Gastroesophageal sphincter (tissue), 4 donors: ENCODE results near the gene SERPINB6. TPM values are rescaled to one million over a fixed set of nuclear protein-coding genes. Genes with fewer than 3 reads are reported as not detected.
"Not testable (repeated sequence)": the region's sequence is repeated elsewhere in the genome, so short reads cannot be mapped to it uniquely, and the experiment has no call there.

Experiments
- ATAC-seq: fragments of 150-250 bp; one replicate; pipeline ENCODE4 v1.9.1; 2016; ENCODE audit warnings: mild to moderate bottlenecking, moderate library complexity
- H3K27ac ChIP-seq, 4 donors: fragments of 200-600 bp; sonication (generic) in 3 of 4; 1 replicate in 3 of 4; 2 replicates in 1 of 4; pipeline ENCODE4 v1.5.1; 2016 to 2019
- H3K27me3 ChIP-seq: fragments of 200-600 bp; sonication (generic); one replicate; pipeline ENCODE4 v1.5.1; 2019
- H3K36me3 ChIP-seq, 2 donors: fragments of 200-600 bp; sonication (generic); one replicate each; pipeline ENCODE4 v1.5.1; 2019; ENCODE audit warnings: control low read depth in 1 of 2
- H3K4me1 ChIP-seq, 3 donors: fragments of 200-600 bp; sonication (generic); 1 replicate in 2 of 3; 2 replicates in 1 of 3; pipeline ENCODE4 v1.5.1; 2016 to 2019; ENCODE audit warnings: control low read depth in 2 of 3
- H3K4me3 ChIP-seq, 2 donors: fragments of 200-600 bp; sonication (generic); one replicate each; pipeline ENCODE4 v1.5.1; 2019; ENCODE audit warnings: mild to moderate bottlenecking in 1 of 2, moderate library complexity in 1 of 2
- H3K9me3 ChIP-seq, 3 donors: fragments of 200-600 bp; sonication (generic); one replicate each; pipeline ENCODE4 v1.5.1; 2017 to 2019; ENCODE audit warnings: control low read depth in 2 of 3
- CTCF ChIP-seq, 4 experiments: fragments of 200-600 bp in 2 of 4; fragments of 450-650 bp in 2 of 4; sonication (generic) in 1 of 4; IDR thresholded peaks; one replicate each; pipeline ENCODE4 v1.5.1; 2017 to 2019; ENCODE audit warnings: antibody characterized with exemption in 4 of 4, mild to moderate bottlenecking in 2 of 4, moderate library complexity in 2 of 4
- EP300 ChIP-seq: sonication (generic); formaldehyde crosslinking; IDR thresholded peaks from one replicate; pipeline ENCODE4 v1.6.1; 2017; ENCODE audit warnings: antibody characterized with exemption, mild to moderate bottlenecking
- POLR2A ChIP-seq, 2 donors: fragments of 450-650 bp; IDR thresholded peaks; one replicate each; pipeline ENCODE4 v1.6.1; 2017; ENCODE audit warnings: antibody characterized with exemption in 2 of 2, mild to moderate bottlenecking in 2 of 2, moderate library complexity in 1 of 2
- POLR2AphosphoS5 ChIP-seq: sonication (generic); formaldehyde crosslinking; IDR thresholded peaks from one replicate; pipeline ENCODE4 v1.6.1; 2017; ENCODE audit warnings: antibody characterized with exemption
- WGBS, 2 donors: methylation state at CpG; one replicate each; pipeline ENCODE4 v1.1.5; 2018; ENCODE audit warnings: low coverage in 1 of 2; 5-methylcytosine and 5-hydroxymethylcytosine counted together
- total RNA-seq, 4 donors: library from RNA; depleted of rRNA; stranded (reverse); fragments of >200 nt; gene quantifications; one replicate each; pipeline ENCODE4 v1.1.0, GENCODE V29; 2016

The SERPINB6 gene
- total RNA-seq, 4 donors from 2014 or later = 130 to 154 (median 143) TPM

DNA sequence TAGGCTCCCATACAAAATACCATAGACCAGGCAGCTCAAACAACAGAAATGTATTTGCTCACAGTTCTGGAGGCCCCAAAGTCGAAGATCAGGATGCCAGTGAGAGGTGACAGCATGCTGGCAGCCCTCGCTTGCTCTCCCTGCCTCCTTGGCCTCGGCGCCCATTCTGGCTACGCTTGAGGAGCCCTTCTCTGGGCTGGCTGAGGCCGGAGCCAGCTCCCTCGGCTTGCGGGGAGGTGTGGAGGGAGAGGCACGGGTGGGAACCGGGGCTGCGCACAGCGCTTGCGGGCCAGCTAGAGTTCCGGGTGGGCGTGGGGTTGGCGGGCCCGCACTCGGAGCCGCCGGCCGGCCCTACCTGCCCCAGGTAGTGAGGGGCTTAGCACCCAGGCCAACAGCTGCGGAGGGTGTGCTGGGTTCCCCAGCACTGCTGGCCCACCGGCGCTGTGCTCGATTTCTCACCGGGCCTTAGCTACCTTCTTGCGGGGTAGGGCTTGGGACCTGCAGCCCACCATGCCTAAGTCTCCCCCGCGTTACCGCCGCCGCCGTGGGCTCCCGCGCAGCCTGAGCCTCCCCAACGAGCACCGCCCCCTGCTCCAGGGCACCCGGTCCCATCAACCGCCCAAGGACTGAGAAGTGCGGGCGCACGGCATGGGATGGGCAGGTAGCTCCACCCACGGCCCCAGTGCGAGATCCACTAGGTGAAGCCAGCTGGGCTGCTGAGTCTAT, 35.6 kb downstream of the SERPINB6 start:
- no peak overlapping the region for H3K27ac ChIP-seq
- peaks cover 0 to 8% (median 4%) of the 10 kb centered on the region in 3 donors for H3K4me1 ChIP-seq
- H3K9me3 ChIP-seq = no peaks in the 10 kb centered on the region
- WGBS, 2 donors = 83 to 100% methylated on average over 2 to 4 of the region's 44 CpGs
- H3K4me3 ChIP-seq = no peak overlapping the region
- no peak for ATAC-seq
- H3K36me3 ChIP-seq = no peaks in the 10 kb centered on the region
- no peaks in the 10 kb centered on the region for H3K27me3 ChIP-seq
- TF ChIP-seq EP300 (no peak), CTCF (IDR thresholded peaks at IDR 0.05) (no peak), POLR2A (IDR thresholded peaks at IDR 0.05) (no peak), POLR2AphosphoS5 (no peak)

DNA sequence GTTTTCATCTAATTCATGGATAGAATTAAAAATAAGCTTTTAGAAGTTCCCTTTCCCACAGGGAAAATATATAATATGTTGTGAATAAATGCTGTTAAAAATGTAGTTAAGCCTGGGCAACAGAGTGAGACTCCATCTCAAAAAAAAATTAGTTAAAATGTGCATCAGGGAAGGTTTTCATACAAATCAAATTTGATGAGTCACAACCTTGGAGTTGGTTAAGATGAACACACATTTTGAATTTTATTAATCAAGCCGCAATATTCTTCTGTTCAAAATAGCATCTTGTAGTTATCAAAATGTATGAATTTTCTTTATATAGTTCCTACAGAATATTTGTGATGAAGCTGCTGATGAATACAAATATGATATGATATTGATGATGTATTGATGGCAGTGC, 37.3 kb downstream of the SERPINB6 start:
- ATAC-seq = no peak
- 85 to 91% methylated on average over 1 of the region's 1 CpG for WGBS, 2 donors

GRCh38 chr6:2932911-2933310, 38.5 kb downstream of the SERPINB6 start:
- 80 to 85% methylated on average over 9 to 11 of the region's 11 CpGs for WGBS, 2 donors
- not testable (repeated sequence) for ATAC-seq, H3K27ac ChIP-seq

More for the DNA sequence above, 37.3 kb downstream of the SERPINB6 start:
- Histone ChIP-seq H3K27ac (no peak overlapping the region), H3K9me3 (no peaks in the 10 kb centered on the region), H3K4me1 (peaks cover 0 to 8% (median 4%) of the 10 kb centered on the region in 3 donors), H3K4me3 (no peak overlapping the region), H3K36me3 (no peaks in the 10 kb centered on the region), H3K27me3 (no peaks in the 10 kb centered on the region)
- no peak for TF ChIP-seq CTCF (IDR thresholded peaks at IDR 0.05)
- TF ChIP-seq POLR2A (IDR thresholded peaks at IDR 0.05) = no peak
- TF ChIP-seq EP300 = no peak
- no peak for TF ChIP-seq POLR2AphosphoS5

GRCh38 chr6:2931970-2932748, 39.2 kb downstream of the SERPINB6 start:
- no peaks in the 10 kb centered on the region for H3K36me3 ChIP-seq
- 11 to 34% methylated on average over 5 to 6 of the region's 11 CpGs for WGBS, 2 donors
- no peaks in the 10 kb centered on the region for H3K9me3 ChIP-seq
- no peak for TF ChIP-seq EP300
- TF ChIP-seq CTCF (IDR thresholded peaks at IDR 0.05) = peak; percentile 79 to 97 (median 88)
- TF ChIP-seq POLR2AphosphoS5 = peak; percentile 23
- peak; percentile 82 for ATAC-seq
- peaks cover 0 to 8% (median 4%) of the 10 kb centered on the region in 3 donors for H3K4me1 ChIP-seq
- no peaks in the 10 kb centered on the region for H3K27me3 ChIP-seq
- H3K27ac ChIP-seq = no peak overlapping the region
- no peak overlapping the region for H3K4me3 ChIP-seq

More at GRCh38 chr6:2932911-2933310, 38.5 kb downstream of the SERPINB6 start:
- not testable (repeated sequence) for H3K9me3 ChIP-seq, H3K36me3 ChIP-seq, H3K4me1 ChIP-seq, H3K27me3 ChIP-seq, H3K4me3 ChIP-seq

DNA sequence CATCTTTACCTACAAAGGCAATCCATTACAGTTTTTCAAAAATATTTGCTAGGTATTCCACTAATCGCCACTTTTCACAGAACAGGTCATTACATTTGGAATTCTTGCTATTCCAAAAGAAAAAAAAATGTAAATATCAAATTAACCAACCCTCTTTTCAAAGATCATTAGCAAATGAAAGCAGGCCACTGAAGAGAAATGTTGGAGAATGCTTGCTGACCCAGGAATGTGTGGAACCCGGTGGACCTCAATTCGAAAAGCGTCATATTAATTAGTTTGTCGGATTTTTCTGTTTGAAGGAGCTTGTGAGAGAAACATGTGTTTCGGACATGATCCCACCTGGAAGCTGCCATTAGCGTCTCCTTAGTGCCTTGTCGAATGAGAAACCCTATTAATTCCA, 40.3 kb downstream of the SERPINB6 start:
- ATAC-seq = no peak

DNA sequence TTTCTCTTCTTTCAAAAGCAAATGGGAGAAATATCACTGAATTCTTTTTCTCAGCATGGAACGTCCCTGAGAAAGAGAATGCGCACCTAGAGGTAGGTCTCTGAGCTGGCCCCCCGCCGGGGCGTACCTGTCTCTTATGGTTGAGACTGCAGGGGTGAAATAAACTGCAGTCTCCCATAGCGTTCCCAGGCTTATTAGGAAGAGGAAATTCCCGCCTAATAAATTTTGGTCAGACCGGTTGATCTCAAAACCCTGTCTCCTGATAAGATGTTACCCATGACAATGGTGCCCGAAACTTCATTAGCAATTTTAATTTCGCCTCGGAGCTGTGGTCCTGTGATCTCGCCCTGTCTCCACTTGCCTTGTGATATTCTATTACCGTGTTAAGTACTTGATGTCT, 43.4 kb downstream of the SERPINB6 start:
- H3K9me3 ChIP-seq, H3K27ac ChIP-seq, H3K36me3 ChIP-seq, H3K27me3 ChIP-seq, H3K4me1 ChIP-seq, ATAC-seq, H3K4me3 ChIP-seq: not testable (repeated sequence)
- WGBS, 2 donors = 68 to 89% methylated on average over 3 to 8 of the region's 13 CpGs

More for the DNA sequence above, 40.3 kb downstream of the SERPINB6 start:
- no peaks in the 10 kb centered on the region for H3K27me3 ChIP-seq
- H3K9me3 ChIP-seq = no peaks in the 10 kb centered on the region
- 81 to 93% methylated on average over 8 of the region's 8 CpGs for WGBS, 2 donors
- H3K36me3 ChIP-seq = no peaks in the 10 kb centered on the region
- H3K27ac ChIP-seq = no peak overlapping the region
- TF ChIP-seq POLR2A (IDR thresholded peaks at IDR 0.05) (no peak), POLR2AphosphoS5 (no peak), CTCF (IDR thresholded peaks at IDR 0.05) (no peak), EP300 (no peak)
- H3K4me1 ChIP-seq = peaks cover 0 to 8% (median 4%) of the 10 kb centered on the region in 3 donors
- no peak overlapping the region for H3K4me3 ChIP-seq

- not testable (repeated sequence) for H3K36me3 ChIP-seq, H3K27me3 ChIP-seq, H3K27ac ChIP-seq, H3K4me1 ChIP-seq, H3K9me3 ChIP-seq, ATAC-seq, H3K4me3 ChIP-seq
- 60 to 80% methylated on average over 10 to 12 of the region's 13 CpGs for WGBS, 2 donors
Observed at GRCh38 chr6:2925842-2926747, 45.3 kb downstream of the SERPINB6 start.
